Suprapubic skin (tissue), 4 donors: Measurements from ENCODE around the gene USP48.

ENCODE experiments used
- POLR2A ChIP-seq, 2 donors: fragments of 450-650 bp; IDR thresholded peaks; one replicate each; pipeline ENCODE4 v1.6.1; 2017; ENCODE audit warnings: antibody characterized with exemption in 2 of 2, mild to moderate bottlenecking in 2 of 2, moderate library complexity in 2 of 2
- POLR2AphosphoS5 ChIP-seq, 3 donors: sonication (generic); formaldehyde crosslinking; IDR thresholded peaks; one replicate each; pipeline ENCODE4 v1.6.1; 2017; ENCODE audit warnings: antibody characterized with exemption in 3 of 3
- TF ChIP-seq, protein P1 (sequence below), 2 donors: fragments of 200-600 bp in 1 of 2; fragments of 450-650 bp in 1 of 2; sonication (generic) in 1 of 2; IDR thresholded peaks; one replicate each; pipeline ENCODE4 v1.5.1; 2016 to 2019; ENCODE audit warnings: antibody characterized with exemption in 2 of 2, mild to moderate bottlenecking in 1 of 2, moderate library complexity in 1 of 2

GRCh38 chr1:21654209-21654608 is 128.7 kb downstream of the USP48 start:
- TF ChIP-seq, protein P1, sequence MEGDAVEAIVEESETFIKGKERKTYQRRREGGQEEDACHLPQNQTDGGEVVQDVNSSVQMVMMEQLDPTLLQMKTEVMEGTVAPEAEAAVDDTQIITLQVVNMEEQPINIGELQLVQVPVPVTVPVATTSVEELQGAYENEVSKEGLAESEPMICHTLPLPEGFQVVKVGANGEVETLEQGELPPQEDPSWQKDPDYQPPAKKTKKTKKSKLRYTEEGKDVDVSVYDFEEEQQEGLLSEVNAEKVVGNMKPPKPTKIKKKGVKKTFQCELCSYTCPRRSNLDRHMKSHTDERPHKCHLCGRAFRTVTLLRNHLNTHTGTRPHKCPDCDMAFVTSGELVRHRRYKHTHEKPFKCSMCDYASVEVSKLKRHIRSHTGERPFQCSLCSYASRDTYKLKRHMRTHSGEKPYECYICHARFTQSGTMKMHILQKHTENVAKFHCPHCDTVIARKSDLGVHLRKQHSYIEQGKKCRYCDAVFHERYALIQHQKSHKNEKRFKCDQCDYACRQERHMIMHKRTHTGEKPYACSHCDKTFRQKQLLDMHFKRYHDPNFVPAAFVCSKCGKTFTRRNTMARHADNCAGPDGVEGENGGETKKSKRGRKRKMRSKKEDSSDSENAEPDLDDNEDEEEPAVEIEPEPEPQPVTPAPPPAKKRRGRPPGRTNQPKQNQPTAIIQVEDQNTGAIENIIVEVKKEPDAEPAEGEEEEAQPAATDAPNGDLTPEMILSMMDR (IDR thresholded peaks at IDR 0.05) = no peak
- TF ChIP-seq POLR2AphosphoS5 (IDR thresholded peaks at IDR 0.05) (no peak), POLR2A (IDR thresholded peaks at IDR 0.05) (no peak)
